GM18505 (cell line): ENCODE data around the gene ABCB11.

Experiments used
- ATAC-seq: cut with Tn5 transposase; IDR thresholded peaks from one replicate; pipeline ENCODE4 v1.9.1; 2021; ENCODE audit not compliant: unreplicated experiment
- POLR2A ChIP-seq: IDR thresholded peaks from 4 replicates; pipeline ENCODE4 v1.6.1; 2011; ENCODE audit warnings: borderline replicate concordance; ENCODE audit not compliant: insufficient read depth, insufficient read length; ENCODE audit errors: extremely low read depth

ABCB11 gene

DNA sequence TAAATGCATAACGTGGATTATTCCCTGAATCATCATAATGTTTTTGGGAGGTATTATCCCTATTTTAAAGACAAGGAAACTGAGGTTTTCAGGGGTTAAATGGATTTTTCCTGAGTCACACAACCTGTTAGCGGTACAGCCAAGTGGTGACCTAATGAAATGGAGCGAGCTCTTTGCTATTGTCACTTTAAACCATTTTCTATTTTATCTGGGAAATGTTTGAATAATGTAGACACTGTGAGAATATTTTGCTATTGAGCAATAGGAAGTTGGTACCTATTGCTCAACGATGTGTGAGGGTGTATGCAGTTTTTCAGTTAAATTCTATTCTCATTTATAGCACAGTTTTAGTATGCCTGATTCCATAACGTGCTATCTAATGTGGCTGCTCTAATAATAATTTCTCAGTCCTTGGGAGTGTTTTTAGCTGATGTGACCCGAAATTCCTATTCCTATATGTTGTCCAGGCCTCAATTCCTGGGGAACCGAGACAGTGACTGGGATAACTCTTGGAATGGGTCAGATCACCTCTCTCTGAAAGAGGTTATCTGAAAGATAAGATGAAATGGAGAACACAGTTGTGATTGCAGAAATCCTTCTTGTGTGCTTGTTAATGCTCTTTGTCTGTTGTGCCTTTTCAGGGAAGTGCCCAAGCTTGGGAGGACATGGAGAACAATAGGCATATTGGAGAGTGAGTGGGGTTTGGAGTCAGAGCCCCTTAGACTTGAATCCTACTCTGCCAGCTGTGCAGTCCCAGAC, 38.4 kb downstream of the ABCB11 start:
- no peak for ATAC-seq
- TF ChIP-seq POLR2A, result no peak

DNA sequence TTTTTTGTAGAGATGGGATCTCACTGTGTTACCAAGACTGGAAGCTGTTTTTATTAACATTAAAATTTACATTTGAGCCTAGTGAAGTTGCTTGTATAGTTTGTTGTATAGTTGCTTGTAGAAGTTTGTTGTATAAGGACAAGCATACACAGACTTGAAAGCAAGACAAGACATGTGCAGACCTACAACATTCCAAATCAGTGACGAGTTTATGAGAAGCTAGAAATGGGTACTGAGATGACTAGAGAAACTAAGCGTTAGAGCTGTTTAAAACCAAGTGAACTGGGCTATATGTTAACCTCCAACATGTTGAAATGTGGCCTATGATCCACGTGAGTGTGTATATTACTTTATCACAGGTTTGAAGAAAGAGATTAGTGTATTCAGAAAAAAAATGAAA, 39.1 kb downstream of the ABCB11 start:
- no peak for ATAC-seq
- TF ChIP-seq POLR2A, result no peak

DNA sequence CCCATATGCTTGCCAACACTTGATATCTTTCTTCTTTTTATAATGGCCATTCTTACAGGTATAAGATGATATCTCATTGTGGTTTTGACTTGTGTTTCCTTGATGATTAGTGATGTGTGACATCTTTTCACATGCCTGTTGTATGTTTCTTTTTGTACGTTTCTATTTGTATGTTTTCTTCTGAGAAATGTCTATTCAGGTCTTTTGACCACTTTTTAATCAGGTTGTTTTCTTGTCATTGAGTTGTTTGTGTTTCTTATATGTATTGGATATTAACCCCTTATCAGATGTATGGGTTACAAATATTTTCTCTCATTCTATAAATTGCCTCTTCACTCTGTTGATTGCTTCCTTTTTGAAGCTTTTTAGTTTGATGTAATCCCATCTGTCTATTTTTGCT, 42.4 kb downstream of the ABCB11 start:
- ATAC-seq, result no peak
- no peak for TF ChIP-seq POLR2A

DNA sequence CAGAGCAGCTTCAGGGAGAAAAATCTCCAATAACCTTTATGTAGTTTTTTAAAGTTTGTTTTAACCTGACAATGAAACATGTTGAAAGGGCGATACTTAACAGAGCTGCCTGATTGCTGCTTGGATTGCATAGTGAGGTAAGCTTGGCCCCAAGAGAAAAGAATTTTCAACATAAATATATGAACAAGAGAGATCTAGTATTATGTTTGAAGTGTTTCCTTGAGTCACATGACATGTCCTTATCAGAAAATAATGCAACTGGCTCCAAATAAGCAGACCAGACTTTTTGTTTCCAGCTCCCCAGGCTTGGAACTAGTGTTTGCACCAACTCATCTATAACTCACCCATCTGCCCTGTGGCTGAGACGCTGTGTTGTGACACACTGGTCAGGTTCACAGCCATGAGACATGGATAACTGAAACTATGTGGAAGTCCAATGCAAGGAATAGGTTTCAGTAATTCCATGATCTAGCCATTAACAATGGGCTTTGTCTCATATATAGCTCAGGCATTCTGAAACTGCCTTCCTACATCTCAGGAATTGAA, 44.7 kb downstream of the ABCB11 start:
- no peak for TF ChIP-seq POLR2A
- ATAC-seq, result no peak

DNA sequence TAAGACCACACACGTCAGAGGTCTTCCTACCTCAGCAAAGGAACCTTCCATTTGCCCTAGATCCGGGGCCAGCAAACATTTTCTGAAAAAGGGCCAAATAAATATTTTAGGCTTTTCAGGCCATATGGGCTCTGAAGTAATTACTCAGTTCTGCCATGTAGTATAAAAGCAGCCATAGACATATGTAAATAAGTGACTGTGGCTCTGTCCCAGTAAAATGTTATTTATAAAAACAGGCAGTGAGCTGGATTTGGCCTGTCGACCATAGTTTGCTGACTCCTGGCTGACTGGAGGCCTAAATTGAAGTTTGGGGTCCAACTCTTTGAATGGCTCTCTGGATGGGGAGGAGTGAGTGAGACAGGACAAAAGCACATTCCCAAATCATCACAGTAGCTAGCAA, 49.5 kb downstream of the ABCB11 start:
- no peak for TF ChIP-seq POLR2A
- ATAC-seq, result no peak

DNA sequence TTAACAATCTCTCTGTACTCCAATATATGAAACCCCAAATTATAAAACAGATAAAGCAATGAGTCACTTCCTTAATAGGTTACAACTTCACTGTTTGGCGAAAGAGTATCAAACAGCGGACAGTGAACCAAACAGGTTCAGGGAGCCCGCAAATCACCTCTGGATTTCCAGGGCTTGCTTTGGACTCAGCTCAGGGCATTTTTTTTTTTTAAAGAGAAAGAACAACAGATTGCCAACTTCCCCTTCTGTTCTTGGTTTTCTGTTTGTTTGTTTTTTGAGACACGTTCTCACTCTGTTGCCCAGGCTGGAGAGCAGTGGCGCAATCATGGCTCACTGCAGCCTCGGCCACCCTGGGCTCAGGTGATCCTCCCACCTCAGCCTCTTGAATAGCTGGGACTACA, 52.7 kb downstream of the ABCB11 start:
- no peak for ATAC-seq
- TF ChIP-seq POLR2A, result no peak

DNA sequence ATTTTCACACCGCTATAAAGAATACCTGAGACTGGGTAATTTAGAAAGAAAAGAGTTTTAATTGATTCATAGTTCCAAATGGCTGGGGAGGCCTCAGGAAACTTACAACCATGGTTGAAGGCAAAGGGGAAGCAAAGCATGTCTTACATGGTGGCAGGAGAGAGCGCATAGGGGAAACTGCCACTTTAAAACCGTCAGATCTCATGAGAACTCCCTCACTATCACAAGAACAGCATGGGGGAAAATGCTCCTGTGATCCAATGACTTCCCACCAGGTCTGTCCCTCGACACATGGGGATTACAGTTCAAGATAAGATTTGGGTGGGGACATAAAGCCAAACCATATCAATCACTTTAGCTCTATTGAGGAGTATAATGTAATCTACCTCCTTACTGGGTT, 53.5 kb downstream of the ABCB11 start:
- no peak for ATAC-seq
- TF ChIP-seq POLR2A, result no peak

DNA sequence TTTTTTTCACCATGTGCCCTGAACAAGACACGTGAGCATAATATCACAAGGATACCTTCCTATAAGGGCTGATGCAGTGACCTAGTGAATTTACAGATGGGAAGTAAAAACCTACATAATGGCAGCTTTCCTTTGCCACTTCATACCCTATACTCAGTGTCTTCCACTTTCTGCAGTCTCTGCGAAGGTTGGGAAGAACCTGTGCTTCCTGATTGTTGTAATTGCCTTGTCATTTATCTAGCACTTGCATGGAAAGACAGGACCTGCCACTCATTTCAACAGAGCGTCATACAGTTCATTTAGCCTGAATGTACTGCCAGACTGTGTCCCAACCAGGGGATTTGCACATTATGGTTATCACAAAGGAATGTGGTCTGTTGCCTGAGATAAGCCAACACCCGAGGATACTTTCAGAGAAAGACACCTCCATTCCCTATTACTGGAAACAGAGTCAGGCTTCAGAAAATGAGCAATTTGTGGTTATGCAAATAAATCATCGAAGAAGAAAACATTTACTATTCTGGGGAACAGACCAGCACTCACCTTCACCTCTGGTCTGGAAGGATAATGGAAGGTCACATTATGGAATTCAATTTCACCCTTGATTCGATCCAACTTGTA, 55.0 kb downstream of the ABCB11 start:
- no peak for ATAC-seq
- TF ChIP-seq POLR2A, result no peak

DNA sequence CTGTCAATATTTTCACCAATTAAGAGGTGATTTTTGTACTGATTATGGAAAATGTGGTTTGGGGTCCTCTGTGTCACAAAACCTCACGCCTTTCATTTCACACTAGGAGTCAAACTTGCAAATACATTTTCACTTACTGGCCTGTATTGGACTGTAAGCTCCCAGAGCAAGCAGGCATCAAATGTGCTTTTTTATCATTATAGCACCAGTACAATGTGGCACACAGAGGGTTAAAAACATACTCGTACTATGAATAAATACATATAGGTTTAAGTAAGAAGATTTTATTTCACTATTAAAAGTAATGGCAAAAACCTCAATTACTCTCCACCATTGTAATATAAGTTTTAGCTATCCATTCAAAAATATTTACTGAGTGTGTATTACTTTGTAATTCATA, 56.7 kb downstream of the ABCB11 start:
- no peak for ATAC-seq
- no peak for TF ChIP-seq POLR2A

DNA sequence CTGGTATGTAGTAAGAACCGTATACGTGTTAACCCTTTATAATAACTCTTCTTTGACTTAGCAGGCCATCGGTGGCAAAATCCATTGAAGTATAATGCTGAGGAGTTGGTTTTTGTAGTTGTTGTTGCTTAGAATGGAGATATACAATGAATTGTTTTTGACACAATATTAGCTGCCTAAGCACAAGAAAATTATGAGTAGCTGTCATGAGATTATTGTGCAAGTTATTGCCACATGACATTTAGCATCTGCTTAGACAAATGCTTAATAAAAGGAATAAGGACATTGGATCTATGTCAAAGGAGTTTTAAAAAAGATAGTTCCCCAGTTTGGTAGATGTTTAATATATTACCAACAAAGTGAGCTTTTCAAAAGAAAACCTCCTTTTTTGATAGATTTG, 59.9 kb downstream of the ABCB11 start:
- no peak for TF ChIP-seq POLR2A
- ATAC-seq, result no peak

DNA sequence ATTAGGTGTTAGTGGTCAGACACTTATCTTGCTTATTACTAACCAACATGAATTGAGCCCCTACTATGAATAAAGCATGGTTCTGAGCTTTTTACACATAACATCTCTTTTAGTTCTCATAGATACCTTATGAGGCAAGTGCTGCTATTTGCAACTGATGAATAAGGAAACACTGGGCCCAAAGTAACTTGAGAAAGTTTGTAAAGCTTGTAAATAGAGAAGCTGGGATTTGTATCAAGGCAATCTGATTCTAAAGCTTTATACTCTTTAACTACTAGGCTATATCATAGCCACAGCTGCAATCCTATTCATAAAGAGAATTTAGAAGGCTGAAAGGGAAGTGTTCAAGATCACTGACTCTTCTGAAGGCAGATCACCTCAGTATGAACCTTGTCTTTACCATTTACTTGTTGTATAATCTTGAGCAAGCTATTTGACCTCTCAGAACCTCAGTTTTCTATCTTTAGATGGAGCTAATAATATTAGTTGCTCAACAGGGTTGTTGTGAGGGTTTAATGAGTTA, 60.4 kb downstream of the ABCB11 start:
- no peak for ATAC-seq
- TF ChIP-seq POLR2A, result no peak

DNA sequence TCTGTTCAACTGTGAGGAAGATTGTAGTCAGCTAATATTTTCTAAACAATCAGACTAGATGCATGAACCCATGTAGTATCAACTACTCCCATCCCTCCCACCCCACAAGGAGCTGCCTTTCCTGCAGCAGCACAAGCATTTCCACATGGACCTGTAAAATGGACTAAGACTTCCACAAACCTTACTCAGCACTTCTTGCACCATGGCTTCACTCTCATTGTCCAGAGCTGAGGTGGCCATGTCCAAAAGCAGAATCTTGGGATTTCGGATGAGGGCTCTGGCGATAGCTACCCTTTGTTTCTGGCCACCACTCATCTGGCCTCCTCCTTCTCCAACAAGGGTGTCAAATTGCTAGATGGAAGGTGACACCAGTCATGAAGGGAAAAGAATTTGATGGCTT, 61.3 kb downstream of the ABCB11 start:
- no peak for TF ChIP-seq POLR2A
- no peak for ATAC-seq

DNA sequence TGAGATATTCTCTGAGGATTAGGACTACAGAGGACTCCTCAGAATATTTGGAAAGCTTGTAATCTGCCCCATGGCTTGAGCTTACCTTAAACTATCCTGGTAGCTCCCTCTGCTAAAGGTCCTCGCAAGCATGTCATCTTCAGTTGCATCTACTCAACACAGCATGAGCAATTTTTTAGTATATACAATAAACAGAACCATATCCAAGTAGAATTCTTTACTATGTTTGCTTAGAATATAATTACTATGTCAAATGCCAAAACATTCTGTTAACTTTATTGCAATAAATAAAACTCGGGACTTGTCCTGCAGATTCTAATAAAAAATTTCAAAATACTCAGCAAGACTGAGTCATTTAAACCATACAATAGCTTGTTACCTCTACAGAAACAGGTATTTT, 62.8 kb downstream of the ABCB11 start:
- TF ChIP-seq POLR2A, result no peak
- ATAC-seq, result no peak

DNA sequence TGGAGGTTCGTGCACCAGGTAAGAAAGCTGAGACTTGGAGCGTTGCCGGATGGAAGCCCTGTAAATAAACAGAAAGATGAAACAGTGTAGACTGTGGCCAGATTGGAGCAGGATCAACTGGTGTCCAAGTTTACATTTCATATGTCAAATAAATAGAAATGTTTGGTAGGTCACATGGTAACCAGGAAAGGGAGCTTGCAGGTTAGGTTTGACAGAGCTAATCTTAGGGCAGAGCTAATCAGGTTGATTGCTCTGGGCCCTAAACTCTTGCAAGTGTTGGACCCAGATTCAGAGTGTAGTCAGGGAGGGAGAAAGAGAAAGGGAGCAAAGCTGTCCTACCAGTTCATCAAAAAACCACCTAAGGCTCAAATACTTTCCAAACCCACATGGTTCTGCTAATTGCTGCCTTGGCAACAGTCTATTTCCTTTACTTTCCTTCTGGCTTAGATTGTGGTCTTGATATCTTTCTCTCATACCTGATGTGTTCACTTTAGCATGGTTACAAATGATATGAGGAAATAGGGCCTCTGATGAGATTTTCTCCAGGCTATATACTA, 66.8 kb downstream of the ABCB11 start:
- no peak for ATAC-seq
- no peak for TF ChIP-seq POLR2A
